IPS-11a (cell line): ENCODE results near the gene NUDT2.
A peak's percentile ranks its signal among the peaks of the same experiment; 100 is the strongest.
"Not testable (repeated sequence)": the region's sequence is repeated elsewhere in the genome, so short reads cannot be mapped to it uniquely, and the experiment has no call there.

ENCODE experiments used
- H3K4me3 ChIP-seq: one replicate; pipeline ENCODE4 v1.5.1; 2013; ENCODE audit warnings: low read depth, low read length, control low read depth

Gene NUDT2

GRCh38 chr9:34328987-34329832 is at the start of gene NUDT2, which contains the start of gene KIF24:
Gene NUDT2, plus strand, starts transcription at chr9:34329569. Its CDS starts 9,471 bp downstream, at chr9:34339040.
Gene KIF24, minus strand, starts transcription at chr9:34329268. Its CDS starts 17,922 bp downstream, at chr9:34311346.
- H3K4me3 ChIP-seq: peak within 1 kb of the TSS; percentile 93

- H3K4me3 ChIP-seq: no peak overlapping the region
Observed at GRCh38 chr9:34282096-34282495, 47.3 kb upstream of the NUDT2 start.

- no peak overlapping the region for H3K4me3 ChIP-seq
Observed at GRCh38 chr9:34289159-34289558, 40.2 kb upstream of the NUDT2 start.

- H3K4me3 ChIP-seq: no peak overlapping the region
Observed at GRCh38 chr9:34291023-34291422, 38.3 kb upstream of the NUDT2 start.

- no peak overlapping the region for H3K4me3 ChIP-seq
Observed at GRCh38 chr9:34291423-34291822, 37.9 kb upstream of the NUDT2 start.

GRCh38 chr9:34292552-34292951 is 36.8 kb upstream of the NUDT2 start:
- no peak overlapping the region for H3K4me3 ChIP-seq

- not testable (repeated sequence) for H3K4me3 ChIP-seq
Observed at GRCh38 chr9:34301064-34301463, 28.3 kb upstream of the NUDT2 start.

- H3K4me3 ChIP-seq: not testable (repeated sequence)
Observed at GRCh38 chr9:34308316-34308715, 21.1 kb upstream of the NUDT2 start.

GRCh38 chr9:34310215-34310614 is 19.2 kb upstream of the NUDT2 start:
- H3K4me3 ChIP-seq: no peak overlapping the region

GRCh38 chr9:34311499-34312185 is 17.7 kb upstream of the NUDT2 start:
- H3K4me3 ChIP-seq: no peak overlapping the region

- no peak overlapping the region for H3K4me3 ChIP-seq
Observed at GRCh38 chr9:34317436-34317835, 11.9 kb upstream of the NUDT2 start.

- no peak overlapping the region for H3K4me3 ChIP-seq
Observed at GRCh38 chr9:34318163-34318790, 11.1 kb upstream of the NUDT2 start.

GRCh38 chr9:34321451-34321850 is 7.9 kb upstream of the NUDT2 start:
- no peak overlapping the region for H3K4me3 ChIP-seq

- no peak overlapping the region for H3K4me3 ChIP-seq
Observed at GRCh38 chr9:34322899-34323591, 6.3 kb upstream of the NUDT2 start.

GRCh38 chr9:34326690-34327089 is 2.7 kb upstream of the NUDT2 start:
- no peak overlapping the region for H3K4me3 ChIP-seq

GRCh38 chr9:34328500-34328986 is 826 bp upstream of the NUDT2 start:
- H3K4me3 ChIP-seq: peak overlapping the region; percentile 91

GRCh38 chr9:34331196-34331595 is 1.8 kb downstream of the NUDT2 start:
- H3K4me3 ChIP-seq: no peak overlapping the region

- no peak overlapping the region for H3K4me3 ChIP-seq
Observed at GRCh38 chr9:34332076-34332964, 3.0 kb downstream of the NUDT2 start.

- H3K4me3 ChIP-seq: no peak overlapping the region
Observed at GRCh38 chr9:34333836-34334235, 4.5 kb downstream of the NUDT2 start.

GRCh38 chr9:34334337-34334824 is 5.0 kb downstream of the NUDT2 start:
- no peak overlapping the region for H3K4me3 ChIP-seq
